NCI-H2107 treated with DMSO at 0.1 percent for 48 hours (cell line): ENCODE results near the gene MLLT6.

Experiments used
- DNase-seq: peaks from one replicate; lab custom pipeline; 2025; ENCODE audit not compliant: unreplicated experiment; lab: John Stamatoyannopoulos, UW

The MLLT6 gene

GRCh38 chr17:38761612-38762011 lies 56.5 kb downstream of the MLLT6 start:
- no peak for DNase-seq

DNA sequence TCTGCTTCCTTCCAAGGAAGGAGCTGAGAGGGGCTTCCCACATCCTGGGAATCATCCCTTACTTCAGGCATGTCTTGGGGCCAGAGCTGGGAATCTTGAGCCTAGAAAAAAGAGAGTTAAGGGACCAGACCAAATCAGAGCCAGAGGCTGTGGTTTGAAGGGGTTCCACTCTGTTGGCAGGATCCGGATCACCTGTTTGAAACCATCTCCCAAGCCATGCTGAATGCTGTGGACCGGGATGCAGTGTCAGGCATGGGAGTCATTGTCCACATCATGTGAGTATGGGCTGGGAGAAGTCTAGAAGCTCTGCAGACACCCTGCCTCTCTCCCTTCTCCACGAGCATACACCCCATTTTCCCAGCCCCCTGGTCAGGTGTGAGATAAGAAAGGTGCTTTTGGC lies 57.2 kb downstream of the MLLT6 start:
- no peak for DNase-seq

- no peak for DNase-seq
Measured at GRCh38 chr17:38766341-38766740, 61.3 kb downstream of the MLLT6 start.

DNA sequence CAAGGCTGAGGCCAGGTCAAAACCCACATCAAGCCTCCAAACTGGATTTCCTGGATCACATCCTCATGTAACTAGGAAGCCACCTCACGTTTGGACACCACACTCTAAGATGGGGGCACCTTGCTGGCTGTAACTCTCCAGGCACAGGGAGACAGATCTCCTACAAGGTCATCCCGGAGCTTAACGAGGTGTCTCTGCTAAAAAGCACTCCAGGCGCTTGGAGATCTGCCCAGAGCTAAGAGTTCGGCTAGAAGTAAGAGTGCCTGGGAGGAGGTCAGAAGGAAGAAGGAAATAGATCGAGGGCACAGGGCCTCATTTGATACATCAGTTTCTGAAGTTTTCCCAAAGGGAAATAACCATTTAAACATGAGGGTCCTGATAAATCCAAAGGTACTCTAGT lies 63.3 kb downstream of the MLLT6 start:
- DNase-seq = no peak

GRCh38 chr17:38773258-38773657 lies 68.2 kb downstream of the MLLT6 start:
- DNase-seq = no peak

DNA sequence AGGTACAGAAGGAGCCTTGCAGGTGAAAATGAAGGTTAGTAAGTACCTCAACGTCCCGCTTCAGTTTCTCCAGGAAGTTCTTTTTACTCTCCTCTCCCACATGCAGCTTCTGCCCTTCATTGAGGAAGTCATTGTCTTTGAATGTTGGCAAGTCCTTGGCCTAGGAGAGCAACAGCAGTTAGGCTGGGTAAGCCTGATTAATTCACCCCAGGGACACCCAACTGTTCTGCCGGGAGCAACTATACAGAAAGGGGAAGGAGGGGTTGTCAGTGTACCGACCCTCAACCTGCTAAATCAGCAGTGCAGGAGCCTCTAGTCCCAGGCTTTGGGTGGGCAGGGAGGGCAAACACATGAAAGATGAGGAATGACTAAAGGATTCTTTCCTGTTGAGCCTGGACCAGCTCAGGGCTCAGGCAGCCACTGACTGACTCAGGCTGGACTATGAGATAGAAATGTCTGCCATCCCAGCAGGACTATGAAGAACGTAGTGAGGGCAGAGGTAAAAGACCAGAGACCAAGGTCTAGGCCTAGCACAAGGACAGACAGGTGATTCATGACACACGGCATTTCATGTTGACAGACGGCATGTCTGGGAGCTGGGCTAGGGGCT lies 72.7 kb downstream of the MLLT6 start:
- DNase-seq = no peak
